H1 (cell line): ENCODE measurements around the gene GSG1L. TPM values are rescaled to one million over a fixed set of nuclear protein-coding genes. Genes with fewer than 3 reads are reported as not detected.

ENCODE experiments used
- CTCF ChIA-PET: fragments of 300-600 bp; sonication (Branson Sonifier 250); formaldehyde crosslinking; loops from one replicate; lab custom pipeline; 2021; ENCODE audit not compliant: partially characterized antibody; lab: Charles Lee
- POLR2A ChIA-PET: fragments of 300-600 bp; sonication (Branson Sonifier 250); formaldehyde crosslinking; loops from one replicate; lab custom pipeline; 2021; ENCODE audit warnings: inconsistent platforms; ENCODE audit not compliant: partially characterized antibody; lab: Charles Lee
- DNase-seq, 2 experiments: peaks; one replicate each; pipeline versions ENCODE4 v3.0.0 to v3.0.0-alpha.2; 2010 to 2022; ENCODE audit warnings: low spot score in 2 of 2, low read depth in 1 of 2, mixed read lengths in 1 of 2
- FAIRE-seq: peaks from 2 replicates; lab custom pipeline; 2011; peaks lifted over from hg19 to GRCh38; lab: Jason Lieb, UNC
- H2AFZ ChIP-seq: 2 replicates; pipeline ENCODE4 v1.8.1; 2012; ENCODE audit warnings: low read length, inconsistent platforms
- H2AK5ac ChIP-seq: 2 replicates; pipeline ENCODE4 v1.6.1; 2013; ENCODE audit warnings: low read depth, low read length
- H2BK120ac ChIP-seq: replicated peaks from 2 replicates; pipeline ENCODE3; 2013; ENCODE audit warnings: low read depth, low read length, inconsistent platforms
- H2BK12ac ChIP-seq: 2 replicates; pipeline ENCODE4 v1.6.1; 2013; ENCODE audit warnings: low read depth, low read length
- H2BK15ac ChIP-seq: 2 replicates; pipeline ENCODE4 v1.6.1; 2013; ENCODE audit warnings: low read length
- H2BK20ac ChIP-seq: 2 replicates; pipeline ENCODE4 v1.6.1; 2013; ENCODE audit warnings: low read length
- H2BK5ac ChIP-seq: 2 replicates; pipeline ENCODE4 v1.6.1; 2013; ENCODE audit warnings: low read depth, low read length
- H3K14ac ChIP-seq: 2 replicates; pipeline ENCODE4 v1.6.1; 2013; ENCODE audit warnings: inconsistent platforms; ENCODE audit not compliant: insufficient read length
- H3K18ac ChIP-seq: 2 replicates; pipeline ENCODE4 v1.6.1; 2013; ENCODE audit warnings: low read length; ENCODE audit errors: extremely low read depth
- H3K23ac ChIP-seq: 2 replicates; pipeline ENCODE4 v1.6.1; 2013; ENCODE audit warnings: inconsistent platforms; ENCODE audit not compliant: insufficient read length
- H3K23me2 ChIP-seq: 2 replicates; pipeline ENCODE4 v1.6.1; 2013; ENCODE audit warnings: low read depth, low read length
- H3K27ac ChIP-seq: 2 replicates; pipeline ENCODE4 v1.6.1; 2011; ENCODE audit warnings: low read depth, low read length, inconsistent platforms
- H3K27me3 ChIP-seq, 4 experiments: replicated peaks in 1 of 4; 1 replicate in 1 of 4; 2 replicates in 3 of 4; pipeline versions ENCODE4 v1.6.1 to v1.8.1; 2011 to 2013; ENCODE audit warnings: low read length in 3 of 4, mild to moderate bottlenecking in 3 of 4, inconsistent platforms in 2 of 4, mixed read lengths in 2 of 4, moderate library complexity in 1 of 4; ENCODE audit not compliant: control insufficient read depth in 3 of 4, insufficient read depth in 3 of 4; ENCODE audit errors: extremely low read depth in 1 of 4
- H3K36me3 ChIP-seq, 4 experiments: 2 replicates each; pipeline versions ENCODE4 v1.6.1 to v1.8.1; 2011 to 2013; ENCODE audit warnings: mild to moderate bottlenecking in 4 of 4, low read length in 3 of 4, moderate library complexity in 2 of 4, control low read depth in 1 of 4, inconsistent platforms in 1 of 4; ENCODE audit not compliant: insufficient read depth in 4 of 4, control insufficient read depth in 2 of 4
- H3K4ac ChIP-seq: replicated peaks from 2 replicates; pipeline ENCODE3; 2013; ENCODE audit warnings: low read length, low read depth, mixed read lengths, inconsistent platforms; ENCODE audit not compliant: insufficient read length
- H3K4me1 ChIP-seq, 4 experiments: replicated peaks in 1 of 4; 1 replicate in 1 of 4; 2 replicates in 3 of 4; pipeline versions ENCODE4 v1.6.1 to v1.8.1; 2011 to 2013; ENCODE audit warnings: low read length in 3 of 4, inconsistent platforms in 2 of 4, mixed read lengths in 1 of 4; ENCODE audit not compliant: insufficient read depth in 4 of 4, control insufficient read depth in 3 of 4
- H3K4me2 ChIP-seq, 2 experiments: 2 replicates each; pipeline versions ENCODE4 v1.6.1 to v1.8.1; 2011 to 2013; ENCODE audit warnings: low read depth in 2 of 2, low read length in 2 of 2, control low read depth in 1 of 2, inconsistent platforms in 1 of 2, mild to moderate bottlenecking in 1 of 2; ENCODE audit not compliant: insufficient read depth in 1 of 2
- H3K4me3 ChIP-seq, 4 experiments: fragments of 200-600, 300-600 bp in 1 of 4; sonication (generic), shearing (Covaris generic), sonication (Bioruptor Twin) in 1 of 4; 2 replicates each; pipeline versions ENCODE4 v1.5.1 to v1.8.1; 2011 to 2016; ENCODE audit warnings: low read length in 4 of 4, low read depth in 3 of 4, control low read depth in 2 of 4, inconsistent platforms in 2 of 4, mild to moderate bottlenecking in 2 of 4, mixed read lengths in 1 of 4, moderate library complexity in 1 of 4; ENCODE audit not compliant: insufficient read depth in 2 of 4; ENCODE audit errors: extremely low read depth in 1 of 4
- H3K56ac ChIP-seq: replicated peaks from 2 replicates; pipeline ENCODE3; 2013; ENCODE audit warnings: low read depth, mild to moderate bottlenecking, mixed read lengths, low read length, inconsistent platforms; ENCODE audit not compliant: insufficient read length
- H3K79me1 ChIP-seq: 2 replicates; pipeline ENCODE4 v1.6.1; 2013; ENCODE audit warnings: low read depth, low read length, control low read depth
- H3K79me2 ChIP-seq, 2 experiments: 2 replicates each; pipeline versions ENCODE4 v1.6.1 to v1.8.1; 2012 to 2013; ENCODE audit warnings: low read length in 2 of 2, mild to moderate bottlenecking in 2 of 2, inconsistent platforms in 1 of 2; ENCODE audit not compliant: insufficient read depth in 2 of 2, control insufficient read depth in 1 of 2
- H3K9ac ChIP-seq, 4 experiments: replicated peaks in 1 of 4; 1 replicate in 1 of 4; 2 replicates in 3 of 4; pipeline versions ENCODE4 v1.6.1 to v1.8.1; 2011 to 2013; ENCODE audit warnings: low read depth in 3 of 4, low read length in 3 of 4, control low read depth in 2 of 4, mild to moderate bottlenecking in 2 of 4, moderate library complexity in 2 of 4, inconsistent platforms in 1 of 4; ENCODE audit errors: extremely low read depth in 1 of 4
- H3K9me3 ChIP-seq, 2 experiments: 2 replicates each; pipeline versions ENCODE4 v1.6.1 to v1.8.1; 2012 to 2013; ENCODE audit warnings: mild to moderate bottlenecking in 2 of 2, moderate library complexity in 2 of 2, control low read depth in 1 of 2, inconsistent platforms in 1 of 2, low read depth in 1 of 2, low read length in 1 of 2, mixed read lengths in 1 of 2; ENCODE audit not compliant: insufficient read depth in 2 of 2
- H4K20me1 ChIP-seq, 2 experiments: replicated peaks in 1 of 2; 2 replicates each; pipeline versions ENCODE3 to v1.8.1; 2011 to 2013; ENCODE audit warnings: inconsistent platforms in 2 of 2, low read length in 2 of 2, mild to moderate bottlenecking in 1 of 2; ENCODE audit not compliant: insufficient read depth in 2 of 2, control insufficient read depth in 1 of 2
- H4K5ac ChIP-seq: 2 replicates; pipeline ENCODE4 v1.6.1; 2013; ENCODE audit warnings: low read length, low read depth, mixed read lengths, inconsistent platforms; ENCODE audit not compliant: insufficient read length
- H4K8ac ChIP-seq: 2 replicates; pipeline ENCODE4 v1.8.0; 2013; ENCODE audit warnings: mild to moderate bottlenecking, moderate library complexity, low read length, inconsistent platforms; ENCODE audit not compliant: insufficient read depth; ENCODE audit errors: extremely low read depth
- H4K91ac ChIP-seq: replicated peaks from 2 replicates; pipeline ENCODE3; 2013; ENCODE audit warnings: low read length, mixed read lengths, inconsistent platforms; ENCODE audit not compliant: insufficient read length
- CEBPB ChIP-seq: IDR thresholded peaks from 2 replicates; pipeline ENCODE4 v1.6.1; 2012; ENCODE audit warnings: low read depth, low read length
- CREB1 ChIP-seq: IDR thresholded peaks from 2 replicates; pipeline ENCODE4 v1.6.1; 2012; ENCODE audit warnings: inconsistent platforms
- KDM1A ChIP-seq: fragments of 200-600, 300-600 bp; sonication (generic); IDR thresholded peaks from 2 replicates; pipeline ENCODE4 v1.7.1; 2016; ENCODE audit warnings: mild to moderate bottlenecking, low read length, borderline replicate concordance
- SIRT6 ChIP-seq: IDR thresholded peaks from one replicate; pipeline ENCODE4 v1.7.1; 2012; ENCODE audit warnings: low read length, inconsistent platforms
- SIX5 ChIP-seq: IDR thresholded peaks from 2 replicates; pipeline ENCODE4 v1.6.1; 2011; ENCODE audit warnings: mild to moderate bottlenecking, low read depth, low read length
- SP1 ChIP-seq: IDR thresholded peaks from 2 replicates; pipeline ENCODE4 v1.6.1; 2011; ENCODE audit warnings: low read depth, low read length
- TBP ChIP-seq: IDR thresholded peaks from 2 replicates; pipeline ENCODE4 v1.6.1; 2011; ENCODE audit warnings: low read depth, low read length, improper control_type of control experiment
- TCF12 ChIP-seq: IDR thresholded peaks from 2 replicates; pipeline ENCODE4 v1.6.1; 2011; ENCODE audit warnings: low read depth, mild to moderate bottlenecking, low read length
- WGBS, 2 experiments: shearing (Covaris generic) in 1 of 2; methylation state at CpG; one replicate each; pipeline versions ENCODE4 v1.1.6 to v1.1.7; 2013 to 2015; ENCODE audit warnings: low lambda C conversion rate in 2 of 2, mixed read lengths in 2 of 2, inconsistent platforms in 1 of 2, low coverage in 1 of 2, missing lambda C conversion rate in 1 of 2; ENCODE audit not compliant: insufficient replicate concordance in 2 of 2, insufficient coverage in 1 of 2, insufficient read length in 1 of 2; ENCODE audit errors: extremely low coverage in 1 of 2, missing lambda C conversion rate in 1 of 2; 5-methylcytosine and 5-hydroxymethylcytosine counted together
- polyA plus RNA-seq, 7 experiments: library from polyadenylated mRNA; depleted of rRNA in 3 of 7; stranded (reverse) in 5 of 7; unstranded in 2 of 7; fragments of >200 nt in 5 of 7; fragments of 200-250 nt in 2 of 7; gene quantifications; 1 replicate in 5 of 7; 2 replicates in 1 of 7; 4 replicates in 1 of 7; pipeline versions ENCODE4 v1.2.1 to v1.2.3, GENCODE V29; 2011 to 2013; ENCODE audit warnings: missing spikeins in 2 of 7, mixed read lengths in 2 of 7
- total RNA-seq: library from RNA; stranded (reverse); fragmentation: NEBNext Ultra II Directional; extraction: Animal tissue kit (Norgen Biotek cat#: 25700); gene quantifications from 2 replicates; pipeline ENCODE4 v1.2.1, GENCODE V29; 2021
- TF ChIP-seq, protein P1 (sequence below), 3 experiments: IDR thresholded peaks; 1 replicate in 2 of 3; 2 replicates in 1 of 3; pipeline versions ENCODE4 v1.5.1 to v1.6.1; 2011; ENCODE audit warnings: low read length in 3 of 3, mild to moderate bottlenecking in 3 of 3, inconsistent platforms in 2 of 3, low read depth in 1 of 3, moderate library complexity in 1 of 3; ENCODE audit not compliant: insufficient read depth in 1 of 3; ENCODE audit errors: control extremely low read depth in 1 of 3
- TF ChIP-seq, protein P2 (sequence below): IDR thresholded peaks from 2 replicates; pipeline ENCODE4 v1.6.1; 2012; ENCODE audit warnings: inconsistent platforms

GSG1L gene
- total and polyA plus RNA-seq, 2 of the 8 experiments (the other 6 are each of a cell fraction or from before 2014, with no cell fraction given), result 0.71 to 1.1 TPM

DNA sequence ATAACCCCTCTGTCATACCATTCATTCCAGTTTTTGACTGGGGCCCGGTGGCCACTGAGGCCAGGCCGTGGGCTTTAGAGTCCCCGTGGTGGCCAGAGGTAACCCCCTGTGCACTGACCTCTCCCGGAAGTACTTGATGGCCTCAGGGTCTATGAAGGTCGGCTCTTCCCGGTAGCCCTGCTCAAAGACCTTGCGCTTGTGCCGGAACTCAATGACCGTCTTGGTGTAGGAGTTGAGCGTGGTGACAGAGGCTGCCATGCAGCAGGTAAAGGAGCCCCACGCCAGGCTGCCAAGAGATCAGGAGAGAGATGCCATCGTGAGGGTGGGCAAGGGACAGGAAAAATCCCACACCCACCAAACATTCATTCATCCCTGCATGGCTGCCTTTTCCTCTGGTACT lies 234.8 kb downstream of the GSG1L start:
- H2BK20ac ChIP-seq, result no peak overlapping the region
- no peaks in the 10 kb centered on the region for H3K27me3 ChIP-seq
- no peak overlapping the region for H3K9ac ChIP-seq
- no peak overlapping the region for H3K18ac ChIP-seq
- no peak overlapping the region for H3K27ac ChIP-seq
- no peaks in the 10 kb centered on the region for H3K36me3 ChIP-seq
- no peak overlapping the region for H4K5ac ChIP-seq
- H2AK5ac ChIP-seq, result no peak overlapping the region
- no peak overlapping the region for H3K4me3 ChIP-seq
- H4K91ac ChIP-seq, result no peak overlapping the region
- TF ChIP-seq CEBPB, result no peak
- TF ChIP-seq KDM1A, result no peak
- TF ChIP-seq SIRT6, result no peak
- TF ChIP-seq, protein P1, sequence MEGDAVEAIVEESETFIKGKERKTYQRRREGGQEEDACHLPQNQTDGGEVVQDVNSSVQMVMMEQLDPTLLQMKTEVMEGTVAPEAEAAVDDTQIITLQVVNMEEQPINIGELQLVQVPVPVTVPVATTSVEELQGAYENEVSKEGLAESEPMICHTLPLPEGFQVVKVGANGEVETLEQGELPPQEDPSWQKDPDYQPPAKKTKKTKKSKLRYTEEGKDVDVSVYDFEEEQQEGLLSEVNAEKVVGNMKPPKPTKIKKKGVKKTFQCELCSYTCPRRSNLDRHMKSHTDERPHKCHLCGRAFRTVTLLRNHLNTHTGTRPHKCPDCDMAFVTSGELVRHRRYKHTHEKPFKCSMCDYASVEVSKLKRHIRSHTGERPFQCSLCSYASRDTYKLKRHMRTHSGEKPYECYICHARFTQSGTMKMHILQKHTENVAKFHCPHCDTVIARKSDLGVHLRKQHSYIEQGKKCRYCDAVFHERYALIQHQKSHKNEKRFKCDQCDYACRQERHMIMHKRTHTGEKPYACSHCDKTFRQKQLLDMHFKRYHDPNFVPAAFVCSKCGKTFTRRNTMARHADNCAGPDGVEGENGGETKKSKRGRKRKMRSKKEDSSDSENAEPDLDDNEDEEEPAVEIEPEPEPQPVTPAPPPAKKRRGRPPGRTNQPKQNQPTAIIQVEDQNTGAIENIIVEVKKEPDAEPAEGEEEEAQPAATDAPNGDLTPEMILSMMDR (IDR thresholded peaks at IDR 0.05; ENCODE audit: control extremely low read depth in 1 of 3, insufficient read depth in 1 of 3, low read depth in 1 of 3, low read length in 3 of 3), result no peak
- no peak for TF ChIP-seq TCF12
- no peak for TF ChIP-seq SP1
- TF ChIP-seq, protein P2, sequence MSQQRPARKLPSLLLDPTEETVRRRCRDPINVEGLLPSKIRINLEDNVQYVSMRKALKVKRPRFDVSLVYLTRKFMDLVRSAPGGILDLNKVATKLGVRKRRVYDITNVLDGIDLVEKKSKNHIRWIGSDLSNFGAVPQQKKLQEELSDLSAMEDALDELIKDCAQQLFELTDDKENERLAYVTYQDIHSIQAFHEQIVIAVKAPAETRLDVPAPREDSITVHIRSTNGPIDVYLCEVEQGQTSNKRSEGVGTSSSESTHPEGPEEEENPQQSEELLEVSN, result no peak
- no peak for TF ChIP-seq CREB1
- TF ChIP-seq TBP, result no peak
- TF ChIP-seq SIX5, result no peak
- H4K8ac ChIP-seq, result no peak overlapping the region
- no peak overlapping the region for H3K4ac ChIP-seq
- no peak overlapping the region for H2BK120ac ChIP-seq
- peaks cover 5 to 10% of the 10 kb centered on the region in 2 experiments; a peak in 2 of 4 replicates for H3K9me3 ChIP-seq
- H3K14ac ChIP-seq, result no peak overlapping the region
- no peak for FAIRE-seq
- H4K20me1 ChIP-seq, result peaks cover 0 to 3% of the 10 kb centered on the region in 2 experiments
- H3K56ac ChIP-seq, result no peak overlapping the region
- H2BK12ac ChIP-seq, result no peak overlapping the region
- POLR2A ChIA-PET, result no interaction called here
- H2AFZ ChIP-seq, result no peak overlapping the region
- CTCF ChIA-PET, result interaction anchor here (1.5 kb wide), 1 partner anchor 31 kb away, joined by 4 read pairs; no protein-coding TSS in a partner anchor
- WGBS, 2 experiments, result 92% methylated on average over 12 of the region's 12 CpGs; no CpG with 5 or more reads in 1 of the 2 experiments
- no peaks in the 10 kb centered on the region for H3K4me1 ChIP-seq
- no peak overlapping the region for H2BK5ac ChIP-seq
- DNase-seq, result no peak
- no peak overlapping the region for H3K4me2 ChIP-seq
- no peak overlapping the region for H2BK15ac ChIP-seq
- peaks cover 7% of the 10 kb centered on the region; the same call in 1 of the 2 replicates for H3K23me2 ChIP-seq
- H3K79me1 ChIP-seq, result no peaks in the 10 kb centered on the region
- no peaks in the 10 kb centered on the region for H3K79me2 ChIP-seq
- H3K23ac ChIP-seq, result no peak overlapping the region
